ENCODE data around the gene PARD3.
"Not testable (repeated sequence)": the region's sequence is repeated elsewhere in the genome, so short reads cannot be mapped to it uniquely, and the experiment has no call there.

PARD3 gene

DNA sequence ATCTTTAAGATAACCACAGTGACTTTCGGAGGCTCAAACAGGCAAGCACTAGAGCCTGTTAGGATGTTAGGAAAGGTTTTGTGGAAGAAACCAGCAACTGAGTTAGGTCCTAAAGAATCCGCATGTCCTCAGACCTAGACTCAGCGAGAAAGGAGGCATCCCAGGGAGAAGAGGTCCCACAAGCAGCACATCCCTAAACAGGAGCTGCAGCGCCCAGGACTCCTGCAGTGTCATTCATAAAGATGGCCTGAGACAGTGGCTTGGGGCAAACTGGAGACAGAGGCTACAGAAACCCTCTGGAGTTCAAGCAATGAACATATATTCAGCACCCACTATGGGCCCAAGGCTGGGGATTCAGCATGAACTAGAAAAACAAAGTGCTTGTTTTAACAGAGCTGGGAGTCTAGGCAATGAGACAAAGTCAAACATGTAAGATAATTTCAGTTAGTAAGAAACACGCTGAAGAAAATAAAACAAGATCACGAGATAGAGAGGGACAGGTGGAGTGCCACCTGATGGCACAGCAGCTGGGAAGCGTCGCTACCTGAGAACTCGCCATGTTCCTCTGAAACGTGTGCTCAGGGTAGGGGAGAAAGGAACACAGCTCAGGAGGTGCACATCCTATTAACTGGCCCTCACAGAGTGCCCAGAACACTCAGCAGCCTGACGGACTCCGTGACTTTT lies 48.1 kb downstream of the PARD3 start:
- DNase-seq (ENCODE audit: low read depth in 2 of 2): no peak

DNA sequence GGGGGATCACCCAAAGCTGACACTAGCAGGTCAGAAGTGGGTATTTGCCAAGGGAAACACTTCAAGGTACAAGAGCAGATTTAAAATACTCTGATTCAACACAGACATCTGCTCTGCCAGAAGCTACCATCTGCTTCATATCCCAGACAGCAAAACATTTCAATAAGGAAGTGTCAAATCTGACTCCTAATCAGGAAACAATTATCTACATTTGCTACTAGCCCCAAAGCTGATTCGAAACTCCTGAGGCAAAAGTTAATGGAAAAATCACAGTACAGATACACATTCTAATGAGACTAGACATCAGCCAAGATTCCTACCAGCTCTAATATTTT lies 48.9 kb downstream of the PARD3 start:
- no peak for DNase-seq (ENCODE audit: low read depth in 2 of 2)

DNA sequence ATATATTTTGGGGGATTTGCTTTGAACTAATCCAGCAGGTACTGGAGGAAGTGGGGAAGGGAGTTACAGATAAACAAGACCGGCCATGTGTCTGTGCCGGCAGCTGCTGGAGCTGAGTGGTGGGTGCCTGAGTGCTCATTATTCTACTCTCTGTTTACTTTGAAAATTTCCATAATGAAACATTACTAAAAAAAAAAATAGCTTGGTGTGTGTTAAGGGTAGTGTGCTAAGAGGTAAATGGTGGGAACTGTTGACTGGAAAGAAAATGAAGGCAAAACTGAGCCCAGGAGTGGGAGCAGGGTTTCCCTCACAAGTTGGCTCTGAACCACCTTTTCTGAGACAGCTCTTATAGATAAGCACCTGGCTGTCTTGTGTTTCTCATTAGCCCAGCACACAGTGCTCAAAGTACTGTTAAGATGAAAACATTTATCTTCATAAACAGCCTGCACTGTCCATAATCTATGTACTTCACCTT lies 50.6 kb downstream of the PARD3 start:
- no peak for DNase-seq (ENCODE audit: low read depth in 2 of 2)

DNA sequence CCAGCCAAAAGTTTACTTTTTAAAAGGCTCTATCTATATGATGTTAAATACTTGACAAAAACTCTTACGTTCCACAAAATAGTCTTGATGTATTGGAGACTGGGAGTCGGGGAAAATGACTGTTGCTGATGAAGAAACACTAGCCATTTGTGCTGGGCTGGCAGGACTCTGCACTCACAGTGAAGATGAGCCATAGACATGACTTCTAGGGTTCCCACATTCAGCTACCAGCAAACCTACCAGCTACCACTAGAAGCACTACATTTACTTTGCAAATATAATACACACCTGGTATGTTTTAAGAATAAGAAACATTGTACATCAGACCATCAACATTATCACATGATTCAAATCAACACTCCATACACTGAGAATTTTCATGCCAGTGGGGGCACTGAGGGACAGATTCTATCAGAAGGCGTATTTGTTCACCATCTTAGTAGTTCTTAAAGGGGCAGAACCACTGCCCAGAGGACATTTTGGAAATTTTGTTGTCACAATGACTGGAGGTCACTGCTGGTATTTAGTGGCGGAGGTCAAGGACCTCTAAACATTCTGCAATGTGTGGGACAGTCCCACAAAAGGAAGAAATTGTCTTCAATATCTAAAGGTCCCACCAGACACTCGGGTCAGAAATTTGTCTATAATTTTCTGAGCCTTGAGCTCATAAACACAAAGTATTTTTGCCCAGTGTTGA lies 52.3 kb downstream of the PARD3 start:
- DNase-seq (ENCODE audit: low read depth in 2 of 2): no peak

DNA sequence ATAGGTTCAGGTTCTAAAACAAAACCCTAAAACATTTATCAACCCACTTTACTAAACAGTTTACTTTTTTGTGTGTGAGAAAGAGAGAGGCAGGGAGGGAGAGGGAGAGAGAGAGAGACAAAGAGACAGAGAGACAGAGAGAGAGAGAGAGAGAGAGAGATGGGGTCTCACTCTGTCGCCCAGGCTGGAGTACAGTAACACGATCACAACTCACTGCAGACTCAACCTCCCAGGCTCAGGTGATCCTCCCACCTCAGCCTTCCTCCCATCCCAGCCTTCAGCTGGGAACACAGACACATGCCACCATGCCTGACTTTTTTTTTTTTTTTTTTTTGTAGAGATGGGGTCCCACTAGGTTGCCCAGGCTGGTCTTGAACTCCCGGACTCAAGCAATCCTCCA lies 52.9 kb downstream of the PARD3 start:
- DNase-seq (ENCODE audit: low read depth in 2 of 2): no peak

DNA sequence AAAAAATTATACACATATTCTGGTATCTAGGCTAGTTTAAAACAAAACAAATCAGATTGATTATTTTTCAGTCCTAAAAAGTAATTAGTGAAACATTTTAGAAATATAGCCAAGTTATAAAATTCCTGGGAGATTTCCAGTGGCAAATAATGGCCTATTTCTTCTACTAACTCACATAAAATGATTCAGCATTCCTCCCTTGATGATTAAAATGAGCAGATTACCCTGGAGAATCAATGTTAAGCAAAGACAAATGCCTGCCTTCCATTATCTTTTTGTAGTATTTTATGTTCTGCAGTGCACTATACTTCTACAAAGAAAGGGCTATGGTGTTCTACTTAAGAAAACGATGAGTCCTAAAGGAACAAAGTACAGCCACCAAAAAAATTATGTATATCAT lies 53.6 kb downstream of the PARD3 start:
- DNase-seq (ENCODE audit: low read depth in 2 of 2): no peak

DNA sequence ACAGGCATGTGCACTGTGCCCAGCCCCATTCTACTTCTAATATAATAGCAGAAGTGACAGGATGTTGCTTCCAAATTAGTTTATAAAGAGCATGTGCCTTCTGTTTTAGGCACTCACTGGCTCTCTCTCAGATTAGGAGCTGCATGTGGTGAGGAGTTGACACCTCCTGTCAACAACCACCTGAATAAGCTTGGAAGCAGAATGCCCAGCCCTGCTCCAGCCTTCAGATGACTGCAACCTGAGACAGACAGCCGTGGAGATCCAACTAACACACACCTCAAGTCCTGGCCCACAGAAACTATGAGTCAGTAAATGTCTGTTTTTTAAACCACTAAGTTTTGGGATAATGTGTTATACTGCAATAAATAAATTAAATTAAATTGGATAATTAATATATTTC lies 54.5 kb downstream of the PARD3 start:
- no peak for DNase-seq (ENCODE audit: low read depth in 2 of 2)

DNA sequence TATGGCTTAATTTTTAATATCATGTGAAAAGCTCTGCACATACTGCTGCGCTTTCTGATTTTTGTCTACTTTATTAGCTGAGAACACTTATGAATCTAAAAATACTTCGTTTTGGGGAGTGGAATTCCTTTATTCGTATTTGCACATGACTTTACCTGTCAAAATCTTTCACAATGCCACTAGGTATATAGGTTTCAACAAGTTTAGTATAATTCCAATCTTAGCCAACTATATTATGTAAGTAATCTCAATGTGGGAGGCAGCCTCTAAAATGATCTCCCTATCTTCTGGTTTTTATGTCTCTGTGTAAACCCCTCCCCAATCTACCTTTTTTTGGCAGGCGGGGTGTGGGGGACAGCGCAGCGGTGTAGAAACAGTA lies 55.3 kb downstream of the PARD3 start:
- DNase-seq (ENCODE audit: low read depth in 2 of 2): no peak

DNA sequence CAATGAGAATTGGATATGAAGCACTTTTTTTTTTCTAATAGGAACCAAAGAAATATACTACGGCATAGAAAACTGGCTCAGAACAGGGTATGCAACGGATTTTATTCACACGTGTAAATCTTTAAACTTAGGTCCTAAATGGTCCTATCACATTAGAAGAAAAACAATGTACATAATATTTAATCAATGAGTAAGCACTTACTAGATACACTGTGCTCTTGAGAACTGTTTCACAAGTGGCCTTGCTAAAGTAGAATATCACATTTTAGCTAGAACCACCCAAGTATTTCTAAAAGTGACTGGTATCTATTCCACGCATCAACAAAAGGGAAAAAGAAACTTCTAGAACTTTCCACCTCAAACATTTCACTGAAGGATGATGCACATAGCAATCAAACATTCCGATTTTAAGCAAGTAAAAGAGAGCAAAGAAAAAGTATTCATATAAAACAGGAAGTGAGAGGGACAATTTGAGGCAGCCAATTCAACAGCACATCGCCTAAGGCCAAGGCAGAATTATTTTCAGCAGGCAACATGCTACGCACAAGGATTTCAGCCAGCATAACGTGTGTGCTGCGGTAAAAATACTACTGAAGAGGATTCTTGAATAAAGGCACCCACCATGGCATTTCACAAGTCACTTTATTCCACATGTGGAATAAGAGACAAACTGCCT lies 55.8 kb downstream of the PARD3 start:
- no peak for DNase-seq (ENCODE audit: low read depth in 2 of 2)

DNA sequence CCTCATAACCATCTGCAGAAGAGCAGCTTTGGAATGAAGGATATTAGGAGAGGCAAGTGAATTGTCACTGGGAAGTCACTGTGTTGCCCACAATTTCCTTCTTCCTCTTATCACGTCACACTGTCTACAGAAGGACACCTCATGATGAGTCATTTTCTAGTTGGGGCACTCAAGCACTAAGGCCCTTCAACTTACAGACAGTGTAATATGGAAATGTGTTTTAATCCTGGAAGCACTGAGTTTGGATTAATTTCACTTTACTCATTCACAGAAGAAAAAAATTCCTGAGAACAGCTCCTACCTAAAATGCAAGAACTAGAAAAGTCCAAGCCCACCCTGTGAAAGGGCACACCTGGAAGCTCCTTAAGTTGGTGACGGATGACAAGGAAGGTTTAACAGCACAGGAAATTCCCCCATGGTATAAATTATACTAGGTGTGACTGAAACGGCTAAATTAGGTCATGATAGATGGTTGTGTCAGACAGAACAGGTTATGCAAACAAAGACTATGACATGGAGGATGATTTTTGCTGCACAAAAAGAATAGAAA lies 56.6 kb downstream of the PARD3 start:
- DNase-seq (ENCODE audit: low read depth in 2 of 2): no peak

DNA sequence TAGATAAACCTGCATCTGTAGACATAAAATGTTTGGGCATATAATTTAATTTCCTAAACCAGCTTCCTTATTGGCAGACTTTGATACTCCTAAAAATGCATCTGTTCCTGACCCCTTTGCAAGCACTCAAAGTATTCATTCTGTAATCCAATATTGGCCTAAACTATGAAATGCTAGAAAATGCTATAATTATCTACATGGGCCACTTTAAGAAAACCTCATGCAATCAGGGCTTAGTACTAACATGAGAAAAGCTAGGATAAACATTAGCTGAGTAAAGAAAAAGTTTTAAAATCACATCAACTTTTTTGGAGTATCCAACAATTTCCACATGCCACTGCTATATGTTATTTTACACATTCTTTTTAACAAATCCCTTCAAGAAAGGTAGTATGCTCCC lies 57.2 kb downstream of the PARD3 start:
- DNase-seq (ENCODE audit: low read depth in 2 of 2): no peak

DNA sequence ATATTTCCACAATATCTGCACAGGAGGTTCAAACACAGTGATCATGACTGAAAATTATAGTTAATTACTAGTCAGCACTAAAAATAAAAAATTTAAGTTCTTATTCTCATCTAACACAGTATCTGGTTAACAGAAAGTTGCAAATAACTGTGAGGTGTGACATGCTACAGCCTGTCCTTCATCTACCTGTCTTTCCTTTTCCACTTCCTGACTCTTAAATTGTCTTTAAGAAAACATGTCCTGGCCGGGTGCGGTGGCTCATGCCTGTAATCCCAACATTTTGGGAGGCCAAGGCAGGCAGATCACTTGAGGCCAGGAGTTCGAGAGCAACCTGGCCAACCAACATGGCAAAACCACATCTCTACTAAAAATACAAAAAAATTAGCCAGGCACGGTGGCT lies 57.9 kb downstream of the PARD3 start:
- DNase-seq (ENCODE audit: low read depth in 2 of 2): not testable (repeated sequence)

DNA sequence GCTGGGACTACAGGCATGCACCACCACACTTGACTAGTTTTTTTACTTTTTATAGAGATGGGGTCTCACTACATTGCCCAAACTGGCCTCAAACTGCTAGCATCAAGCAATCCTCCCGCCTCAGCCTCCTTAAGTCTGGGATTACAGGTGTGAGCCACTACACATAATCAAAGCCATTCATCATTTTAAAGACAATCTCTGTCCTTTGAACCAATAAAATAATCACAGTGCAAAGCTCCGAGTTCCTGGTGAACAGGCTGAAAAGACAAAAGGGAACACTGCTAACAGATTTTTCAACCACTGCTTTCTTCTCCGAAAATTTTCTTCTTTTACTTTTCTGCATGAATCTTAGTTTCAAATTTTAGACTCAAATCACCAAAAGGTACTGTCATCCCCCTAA lies 58.5 kb downstream of the PARD3 start:
- DNase-seq (ENCODE audit: low read depth in 2 of 2): no peak

DNA sequence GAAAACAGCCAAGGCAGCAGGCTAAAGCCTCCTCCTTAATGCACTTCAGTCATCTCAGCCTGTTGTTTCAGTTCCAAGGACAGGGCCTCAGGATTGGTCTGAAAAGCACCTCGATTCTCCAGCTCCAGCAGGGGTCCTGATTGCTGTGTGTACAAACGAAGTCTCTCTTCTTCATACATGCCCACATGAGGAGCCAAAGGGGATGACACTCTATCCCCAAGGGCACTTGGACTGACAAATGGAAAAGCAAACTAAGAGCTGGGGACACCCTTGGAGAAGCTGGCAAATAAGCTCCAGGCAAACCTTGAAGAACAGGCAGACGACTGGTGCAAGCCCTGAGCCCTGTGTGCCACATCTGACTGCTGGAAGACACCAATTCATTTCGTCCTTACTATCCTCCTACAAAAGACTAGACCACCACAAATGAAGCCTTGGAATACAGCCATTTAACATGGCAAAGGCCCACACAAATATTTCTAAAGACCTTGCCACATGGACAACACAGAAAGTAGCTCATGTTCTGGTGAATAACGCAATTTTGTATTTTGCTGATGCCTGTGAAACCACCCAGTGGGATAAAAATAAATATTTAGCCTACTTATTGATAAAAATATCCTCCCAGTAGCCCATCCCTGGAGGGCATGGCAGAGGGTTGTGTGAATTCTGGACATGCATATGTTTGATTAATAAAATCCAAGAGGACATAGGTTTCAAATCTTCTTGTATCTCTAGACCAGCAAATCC lies 61.9 kb downstream of the PARD3 start:
- DNase-seq (ENCODE audit: low read depth in 2 of 2): no peak

DNA sequence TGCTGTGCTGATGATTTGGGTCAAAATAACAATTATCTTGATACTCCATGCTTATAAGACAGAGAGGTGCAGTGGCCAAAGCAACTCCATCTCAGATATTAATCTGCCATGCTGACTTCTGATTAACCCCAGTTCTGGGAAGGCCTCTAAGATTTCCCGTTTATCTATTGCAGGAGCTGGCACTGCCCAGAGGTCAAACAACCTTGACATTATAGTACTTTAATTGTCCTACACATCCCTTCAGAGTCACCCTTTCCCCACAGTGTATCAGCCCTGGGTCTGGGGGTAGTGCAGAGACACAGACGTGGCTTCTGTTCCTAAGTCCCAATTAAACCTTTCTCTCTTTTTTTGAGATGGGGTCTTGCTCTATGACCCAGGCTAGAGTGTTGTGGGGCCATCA lies 63.8 kb downstream of the PARD3 start:
- no peak for DNase-seq (ENCODE audit: low read depth in 2 of 2)

DNA sequence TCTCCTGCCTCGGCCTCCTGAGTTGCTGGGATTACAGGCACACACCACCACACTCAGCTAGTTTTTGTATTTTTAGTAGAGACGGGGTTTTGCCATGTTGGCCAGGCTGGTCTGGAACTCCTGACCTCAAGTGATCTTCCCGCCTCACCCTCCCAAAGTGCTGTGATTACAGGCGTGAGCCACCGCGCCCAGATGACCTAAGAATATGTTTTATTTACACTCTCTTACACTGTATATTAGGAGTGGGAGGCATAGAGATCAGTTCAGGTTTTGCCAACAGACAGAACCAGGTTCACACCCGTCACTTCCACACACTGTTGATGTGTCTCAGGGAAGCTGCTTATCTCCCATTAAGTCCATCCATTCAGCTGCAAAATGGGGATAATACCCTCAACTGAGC lies 64.3 kb downstream of the PARD3 start:
- not testable (repeated sequence) for DNase-seq (ENCODE audit: low read depth in 2 of 2)

DNA sequence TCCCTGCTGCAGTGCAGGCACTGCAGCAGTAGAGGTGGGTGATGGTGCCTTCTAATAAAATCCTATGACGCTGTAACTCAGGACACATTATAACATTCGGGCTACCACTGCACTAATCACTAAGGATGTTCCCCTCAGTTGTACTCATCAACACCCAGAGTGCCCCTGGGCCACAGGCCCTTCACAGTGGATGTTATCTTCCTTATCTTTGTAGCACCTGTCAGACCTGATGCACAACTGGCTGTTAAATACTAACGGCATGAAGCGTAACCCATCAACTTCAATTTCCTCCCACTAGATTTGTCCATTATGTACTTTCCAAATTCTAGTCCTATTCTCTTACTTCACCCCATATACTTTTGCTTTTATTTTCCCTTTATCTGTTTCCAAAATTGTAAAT lies 66.3 kb downstream of the PARD3 start:
- no peak for DNase-seq (ENCODE audit: low read depth in 2 of 2)

DNA sequence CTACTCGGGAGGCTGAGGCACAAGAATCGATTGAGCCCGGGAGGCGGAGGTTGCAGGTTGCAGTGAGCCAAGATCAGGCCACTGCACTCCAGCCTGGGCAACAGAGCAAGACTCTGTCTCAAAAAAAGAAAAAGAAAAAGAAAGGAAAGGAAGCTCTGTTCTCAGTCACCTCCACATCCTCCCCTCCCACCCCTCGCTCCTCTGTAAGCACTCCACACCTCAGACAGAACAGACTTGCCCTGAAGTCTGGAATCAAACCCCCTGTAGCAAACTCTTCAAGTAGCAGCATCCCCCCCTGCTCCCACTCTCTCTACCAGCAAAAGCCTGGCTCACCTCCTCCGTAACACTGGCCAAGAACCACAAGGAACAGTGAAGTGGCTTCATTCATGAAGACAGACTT lies 66.7 kb downstream of the PARD3 start:
- no peak for DNase-seq (ENCODE audit: low read depth in 2 of 2)

DNA sequence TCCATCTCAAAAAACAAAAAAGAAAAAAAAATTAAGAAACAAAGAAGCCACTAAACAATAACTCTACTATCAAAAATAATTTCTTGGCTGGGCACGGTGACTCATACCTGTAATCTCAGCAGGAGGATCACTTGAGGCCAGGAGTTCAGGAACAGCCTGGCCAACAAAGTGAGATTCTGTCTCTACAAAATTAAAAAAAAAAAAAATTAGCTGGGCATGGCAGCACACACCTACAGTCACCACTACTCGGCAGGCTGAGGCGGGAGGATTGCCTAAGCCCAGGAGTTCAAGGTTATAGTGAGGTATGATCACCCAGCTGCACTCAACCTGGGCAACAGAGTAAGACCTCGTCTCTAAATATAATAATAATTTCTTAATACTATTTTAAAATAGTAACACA lies 69.0 kb downstream of the PARD3 start:
- DNase-seq (ENCODE audit: low read depth in 2 of 2): no peak

DNA sequence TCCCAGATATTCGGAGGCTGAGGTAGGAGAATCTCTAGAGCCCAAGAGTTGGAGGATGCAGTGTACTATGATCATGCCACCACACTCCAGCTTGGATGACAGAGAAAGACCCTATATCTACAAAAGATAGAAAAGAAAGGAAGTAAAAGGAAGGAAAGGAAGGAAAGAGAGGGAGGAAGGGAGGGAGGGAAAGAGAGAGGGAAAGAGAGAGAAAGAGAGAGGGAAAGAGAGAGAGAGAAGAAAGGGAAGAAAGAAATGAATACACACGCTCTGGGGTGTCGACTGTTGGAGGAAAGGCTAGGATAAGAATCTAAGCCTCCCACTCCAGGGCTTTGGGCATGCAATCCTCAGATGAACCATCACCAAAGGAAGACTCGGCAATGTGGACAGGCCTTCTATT lies 69.9 kb downstream of the PARD3 start:
- DNase-seq (ENCODE audit: low read depth in 2 of 2): no peak

DNA sequence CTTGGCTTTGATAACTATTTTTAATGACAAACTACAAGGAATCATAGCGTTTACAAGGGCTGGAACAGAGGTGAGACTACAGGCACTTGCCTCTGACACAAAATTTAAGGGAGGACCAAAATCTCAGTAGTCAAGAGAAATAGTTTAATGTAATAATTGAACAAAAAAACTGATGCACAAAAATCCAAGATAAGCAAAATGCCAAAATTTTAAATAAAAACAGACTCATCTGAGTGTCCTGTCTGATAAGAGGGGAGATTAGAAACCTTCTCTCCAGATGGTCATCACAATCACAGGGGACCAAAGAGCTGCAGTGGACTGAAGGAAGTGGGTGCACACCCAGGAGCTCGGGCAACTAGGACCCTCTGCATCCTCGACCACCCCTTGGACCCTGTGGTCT lies 70.5 kb downstream of the PARD3 start:
- DNase-seq (ENCODE audit: low read depth in 2 of 2): no peak

DNA sequence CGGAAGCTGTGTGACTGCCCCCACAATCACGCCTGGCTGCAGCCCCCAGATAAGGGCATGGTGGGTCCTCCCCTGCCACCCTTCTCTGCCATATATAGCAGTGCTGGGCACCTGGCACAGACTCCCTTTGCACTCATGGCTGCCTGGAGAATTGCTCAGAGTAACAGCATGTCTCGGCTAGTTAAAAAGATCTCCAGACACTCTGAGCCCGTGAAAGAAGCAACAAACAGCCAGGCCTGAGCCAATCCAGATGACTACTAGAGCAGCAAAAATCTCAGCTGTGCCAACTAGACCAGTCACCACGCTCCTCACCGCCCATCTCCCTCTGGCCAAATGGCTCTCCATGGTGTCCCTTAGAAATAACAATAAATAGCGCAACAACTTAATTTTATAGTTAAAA lies 71.3 kb downstream of the PARD3 start:
- no peak for DNase-seq (ENCODE audit: low read depth in 2 of 2)
